Right renal cortex interstitium (tissue), 3 donors: ENCODE results near the gene PDC. TPM values are rescaled to one million over a fixed set of nuclear protein-coding genes. Genes with fewer than 3 reads are reported as not detected.
"Not testable (repeated sequence)": the region's sequence is repeated elsewhere in the genome, so short reads cannot be mapped to it uniquely, and the experiment has no call there.

Source experiments
- DNase-seq, 3 donors: peaks; one replicate each; pipeline ENCODE4 v3.0.0-alpha.2; 2013; ENCODE audit warnings: low read depth in 3 of 3, low spot score in 2 of 3
- polyA plus RNA-seq, 3 donors: library from polyadenylated mRNA; unstranded; fragments of 120-200 nt; gene quantifications; one replicate each; pipeline ENCODE4 v1.2.1, GENCODE V29; 2013; ENCODE audit not compliant: insufficient read length in 3 of 3

The PDC gene
- polyA plus RNA-seq, 3 donors, result not detected

DNA sequence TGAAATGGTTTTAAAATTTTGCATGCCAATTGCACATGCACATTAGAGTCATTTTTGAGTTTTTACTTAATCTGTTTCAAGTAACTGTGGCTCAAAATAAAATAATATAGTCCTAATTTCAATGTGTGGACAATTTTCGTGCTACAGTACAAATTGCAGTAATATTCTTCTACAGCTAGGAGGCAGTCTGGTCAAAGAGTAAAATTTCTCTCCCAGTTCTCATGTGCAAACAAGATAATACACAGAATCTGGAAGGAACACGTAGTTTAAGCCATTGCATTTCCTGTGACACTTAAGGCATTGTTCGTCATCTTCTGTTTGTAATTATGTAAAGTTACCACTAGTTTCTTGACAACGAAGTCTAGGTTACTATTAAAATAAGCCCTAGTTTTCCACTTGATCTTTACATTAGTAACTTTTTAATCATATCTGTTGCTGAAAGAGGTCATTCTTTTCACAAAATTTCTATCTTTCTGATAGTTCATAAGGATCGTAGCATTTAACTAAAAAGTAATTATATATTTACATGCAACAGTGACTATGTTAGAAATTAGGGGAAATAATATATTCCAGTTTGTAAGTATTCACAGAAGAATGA, 56.4 kb downstream of the PDC start:
- DNase-seq, result peak in 2 of 3 donors; percentile 2 to 8

DNA sequence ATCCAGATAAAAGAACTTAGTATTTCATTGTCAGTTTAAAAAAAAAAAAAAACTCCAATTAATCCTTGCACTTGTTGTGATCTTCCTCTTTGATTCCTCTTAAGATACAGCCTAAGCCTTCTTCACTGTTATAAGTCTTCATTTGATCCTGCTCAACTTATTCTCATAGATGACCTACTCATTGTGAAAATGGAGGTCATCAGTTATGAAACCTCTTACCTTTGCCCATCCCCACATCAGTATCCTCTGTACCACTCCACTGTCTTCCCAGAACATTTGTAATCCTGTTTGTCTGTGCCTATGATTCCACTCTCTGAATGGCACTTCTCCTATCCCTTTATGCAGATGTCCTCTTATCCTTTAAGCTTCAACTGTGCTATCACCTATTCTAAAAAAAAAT, 57.3 kb downstream of the PDC start:
- DNase-seq, result no peak

DNA sequence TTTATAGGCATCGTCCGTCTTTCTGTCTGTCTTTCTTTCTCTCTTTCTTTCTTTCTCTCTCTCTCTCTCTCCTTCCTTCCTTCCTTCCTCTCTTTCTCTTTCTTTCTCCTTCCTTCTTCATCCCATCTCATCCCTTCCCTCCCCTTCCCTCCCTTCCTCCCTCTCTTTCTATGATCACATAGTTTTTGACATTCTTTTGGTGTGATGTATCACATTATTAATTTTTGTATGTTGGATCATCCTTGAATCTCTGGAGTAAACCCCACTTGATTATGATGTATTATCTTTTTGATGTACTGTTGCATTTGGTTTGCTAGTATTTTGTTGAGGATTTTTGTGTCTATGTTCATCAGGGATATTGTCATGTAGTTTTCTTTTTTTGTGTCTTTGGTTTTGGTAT, 59.5 kb downstream of the PDC start:
- DNase-seq, result not testable (repeated sequence)

Other genes starting within 250 kb of the PDC start
- under 1 TPM; 0.14 to 0.17 (median 0.14) TPM for gene PRG4, start 164.8 kb downstream of the PDC start, polyA plus RNA-seq
- 100 to 1,000 TPM in 2 of 3 donors, 10 to 100 TPM in 1; 96.9 to 116 (median 107) TPM for gene TPR, start 85.9 kb downstream of the PDC start, polyA plus RNA-seq
- 10 to 100 TPM; 29.3 to 33.4 (median 30.3) TPM for gene ODR4, start 85.3 kb downstream of the PDC start, polyA plus RNA-seq
- 1 to 10 TPM in 2 of 3 donors, under 1 TPM in 1; 0.67 to 2.6 (median 1.3) TPM for gene PTGS2, start 219.3 kb upstream of the PDC start, polyA plus RNA-seq